H1 (cell line): Measurements from ENCODE around the gene PBX2. TPM values are rescaled to one million over a fixed set of nuclear protein-coding genes. Genes with fewer than 3 reads are reported as not detected.

ENCODE experiments used
- CTCF ChIA-PET: fragments of 300-600 bp; sonication (Branson Sonifier 250); formaldehyde crosslinking; loops from one replicate; lab custom pipeline; 2021; ENCODE audit not compliant: partially characterized antibody; lab: Charles Lee
- POLR2A ChIA-PET: fragments of 300-600 bp; sonication (Branson Sonifier 250); formaldehyde crosslinking; loops from one replicate; lab custom pipeline; 2021; ENCODE audit warnings: inconsistent platforms; ENCODE audit not compliant: partially characterized antibody; lab: Charles Lee
- DNase-seq, 2 experiments: peaks; one replicate each; pipeline versions ENCODE4 v3.0.0 to v3.0.0-alpha.2; 2010 to 2022; ENCODE audit warnings: low spot score in 2 of 2, low read depth in 1 of 2, mixed read lengths in 1 of 2
- FAIRE-seq: peaks from 2 replicates; lab custom pipeline; 2011; peaks lifted over from hg19 to GRCh38; lab: Jason Lieb, UNC
- H2AFZ ChIP-seq: 2 replicates; pipeline ENCODE4 v1.8.1; 2012; ENCODE audit warnings: low read length, inconsistent platforms
- H2AK5ac ChIP-seq: 2 replicates; pipeline ENCODE4 v1.6.1; 2013; ENCODE audit warnings: low read depth, low read length
- H2BK120ac ChIP-seq: replicated peaks from 2 replicates; pipeline ENCODE3; 2013; ENCODE audit warnings: low read depth, low read length, inconsistent platforms
- H2BK12ac ChIP-seq: 2 replicates; pipeline ENCODE4 v1.6.1; 2013; ENCODE audit warnings: low read depth, low read length
- H2BK15ac ChIP-seq: 2 replicates; pipeline ENCODE4 v1.6.1; 2013; ENCODE audit warnings: low read length
- H2BK20ac ChIP-seq: 2 replicates; pipeline ENCODE4 v1.6.1; 2013; ENCODE audit warnings: low read length
- H2BK5ac ChIP-seq: 2 replicates; pipeline ENCODE4 v1.6.1; 2013; ENCODE audit warnings: low read depth, low read length
- H3K14ac ChIP-seq: 2 replicates; pipeline ENCODE4 v1.6.1; 2013; ENCODE audit warnings: inconsistent platforms; ENCODE audit not compliant: insufficient read length
- H3K18ac ChIP-seq: 2 replicates; pipeline ENCODE4 v1.6.1; 2013; ENCODE audit warnings: low read length; ENCODE audit errors: extremely low read depth
- H3K23ac ChIP-seq: 2 replicates; pipeline ENCODE4 v1.6.1; 2013; ENCODE audit warnings: inconsistent platforms; ENCODE audit not compliant: insufficient read length
- H3K23me2 ChIP-seq: 2 replicates; pipeline ENCODE4 v1.6.1; 2013; ENCODE audit warnings: low read depth, low read length
- H3K27ac ChIP-seq: 2 replicates; pipeline ENCODE4 v1.6.1; 2011; ENCODE audit warnings: low read depth, low read length, inconsistent platforms
- H3K27me3 ChIP-seq, 4 experiments: replicated peaks in 1 of 4; 1 replicate in 1 of 4; 2 replicates in 3 of 4; pipeline versions ENCODE4 v1.6.1 to v1.8.1; 2011 to 2013; ENCODE audit warnings: low read length in 3 of 4, mild to moderate bottlenecking in 3 of 4, inconsistent platforms in 2 of 4, mixed read lengths in 2 of 4, moderate library complexity in 1 of 4; ENCODE audit not compliant: control insufficient read depth in 3 of 4, insufficient read depth in 3 of 4; ENCODE audit errors: extremely low read depth in 1 of 4
- H3K36me3 ChIP-seq, 4 experiments: 2 replicates each; pipeline versions ENCODE4 v1.6.1 to v1.8.1; 2011 to 2013; ENCODE audit warnings: mild to moderate bottlenecking in 4 of 4, low read length in 3 of 4, moderate library complexity in 2 of 4, control low read depth in 1 of 4, inconsistent platforms in 1 of 4; ENCODE audit not compliant: insufficient read depth in 4 of 4, control insufficient read depth in 2 of 4
- H3K4ac ChIP-seq: replicated peaks from 2 replicates; pipeline ENCODE3; 2013; ENCODE audit warnings: low read length, low read depth, mixed read lengths, inconsistent platforms; ENCODE audit not compliant: insufficient read length
- H3K4me1 ChIP-seq, 4 experiments: replicated peaks in 1 of 4; 1 replicate in 1 of 4; 2 replicates in 3 of 4; pipeline versions ENCODE4 v1.6.1 to v1.8.1; 2011 to 2013; ENCODE audit warnings: low read length in 3 of 4, inconsistent platforms in 2 of 4, mixed read lengths in 1 of 4; ENCODE audit not compliant: insufficient read depth in 4 of 4, control insufficient read depth in 3 of 4
- H3K4me2 ChIP-seq, 2 experiments: 2 replicates each; pipeline versions ENCODE4 v1.6.1 to v1.8.1; 2011 to 2013; ENCODE audit warnings: low read depth in 2 of 2, low read length in 2 of 2, control low read depth in 1 of 2, inconsistent platforms in 1 of 2, mild to moderate bottlenecking in 1 of 2; ENCODE audit not compliant: insufficient read depth in 1 of 2
- H3K4me3 ChIP-seq, 4 experiments: fragments of 200-600, 300-600 bp in 1 of 4; sonication (generic), shearing (Covaris generic), sonication (Bioruptor Twin) in 1 of 4; 2 replicates each; pipeline versions ENCODE4 v1.5.1 to v1.8.1; 2011 to 2016; ENCODE audit warnings: low read length in 4 of 4, low read depth in 3 of 4, control low read depth in 2 of 4, inconsistent platforms in 2 of 4, mild to moderate bottlenecking in 2 of 4, mixed read lengths in 1 of 4, moderate library complexity in 1 of 4; ENCODE audit not compliant: insufficient read depth in 2 of 4; ENCODE audit errors: extremely low read depth in 1 of 4
- H3K56ac ChIP-seq: replicated peaks from 2 replicates; pipeline ENCODE3; 2013; ENCODE audit warnings: low read depth, mild to moderate bottlenecking, mixed read lengths, low read length, inconsistent platforms; ENCODE audit not compliant: insufficient read length
- H3K79me1 ChIP-seq: 2 replicates; pipeline ENCODE4 v1.6.1; 2013; ENCODE audit warnings: low read depth, low read length, control low read depth
- H3K79me2 ChIP-seq, 2 experiments: 2 replicates each; pipeline versions ENCODE4 v1.6.1 to v1.8.1; 2012 to 2013; ENCODE audit warnings: low read length in 2 of 2, mild to moderate bottlenecking in 2 of 2, inconsistent platforms in 1 of 2; ENCODE audit not compliant: insufficient read depth in 2 of 2, control insufficient read depth in 1 of 2
- H3K9ac ChIP-seq, 4 experiments: replicated peaks in 1 of 4; 1 replicate in 1 of 4; 2 replicates in 3 of 4; pipeline versions ENCODE4 v1.6.1 to v1.8.1; 2011 to 2013; ENCODE audit warnings: low read depth in 3 of 4, low read length in 3 of 4, control low read depth in 2 of 4, mild to moderate bottlenecking in 2 of 4, moderate library complexity in 2 of 4, inconsistent platforms in 1 of 4; ENCODE audit errors: extremely low read depth in 1 of 4
- H3K9me3 ChIP-seq, 2 experiments: 2 replicates each; pipeline versions ENCODE4 v1.6.1 to v1.8.1; 2012 to 2013; ENCODE audit warnings: mild to moderate bottlenecking in 2 of 2, moderate library complexity in 2 of 2, control low read depth in 1 of 2, inconsistent platforms in 1 of 2, low read depth in 1 of 2, low read length in 1 of 2, mixed read lengths in 1 of 2; ENCODE audit not compliant: insufficient read depth in 2 of 2
- H4K20me1 ChIP-seq, 2 experiments: replicated peaks in 1 of 2; 2 replicates each; pipeline versions ENCODE3 to v1.8.1; 2011 to 2013; ENCODE audit warnings: inconsistent platforms in 2 of 2, low read length in 2 of 2, mild to moderate bottlenecking in 1 of 2; ENCODE audit not compliant: insufficient read depth in 2 of 2, control insufficient read depth in 1 of 2
- H4K5ac ChIP-seq: 2 replicates; pipeline ENCODE4 v1.6.1; 2013; ENCODE audit warnings: low read length, low read depth, mixed read lengths, inconsistent platforms; ENCODE audit not compliant: insufficient read length
- H4K8ac ChIP-seq: 2 replicates; pipeline ENCODE4 v1.8.0; 2013; ENCODE audit warnings: mild to moderate bottlenecking, moderate library complexity, low read length, inconsistent platforms; ENCODE audit not compliant: insufficient read depth; ENCODE audit errors: extremely low read depth
- H4K91ac ChIP-seq: replicated peaks from 2 replicates; pipeline ENCODE3; 2013; ENCODE audit warnings: low read length, mixed read lengths, inconsistent platforms; ENCODE audit not compliant: insufficient read length
- BCL11A ChIP-seq, 2 experiments: IDR thresholded peaks; one replicate each; pipeline ENCODE4 v1.6.1; 2011; ENCODE audit warnings: low read depth in 2 of 2, low read length in 2 of 2, mild to moderate bottlenecking in 2 of 2
- CBX5 ChIP-seq: fragments of 300-800, 300-1000 bp; sonication (generic); IDR thresholded peaks from 2 replicates; pipeline ENCODE4 v1.7.1; 2016; ENCODE audit warnings: antibody characterized with exemption, low read length, low read depth
- CREB1 ChIP-seq: IDR thresholded peaks from 2 replicates; pipeline ENCODE4 v1.6.1; 2012; ENCODE audit warnings: inconsistent platforms
- FOSL1 ChIP-seq: IDR thresholded peaks from 2 replicates; pipeline ENCODE4 v1.6.1; 2011; ENCODE audit warnings: mild to moderate bottlenecking, low read depth, low read length, moderate library complexity; ENCODE audit not compliant: insufficient read depth
- JUN ChIP-seq: IDR thresholded peaks from 2 replicates; pipeline ENCODE4 v1.6.1; 2011; ENCODE audit warnings: low read depth, mild to moderate bottlenecking, improper control_type of control experiment, low read length
- NANOG ChIP-seq: IDR thresholded peaks from 2 replicates; pipeline ENCODE4 v1.6.1; 2011; ENCODE audit warnings: low read length, low read depth, mild to moderate bottlenecking, inconsistent platforms; ENCODE audit not compliant: insufficient read depth, poor library complexity, severe bottlenecking
- RNF2 ChIP-seq: fragments of 200-900, 300-1000 bp; sonication (generic); IDR thresholded peaks from 2 replicates; pipeline ENCODE4 v1.7.1; 2016; ENCODE audit warnings: borderline replicate concordance, low read depth, mild to moderate bottlenecking, antibody characterized with exemption, low read length; ENCODE audit not compliant: poor library complexity, severe bottlenecking; ENCODE audit errors: missing control alignments
- SP1 ChIP-seq: IDR thresholded peaks from 2 replicates; pipeline ENCODE4 v1.6.1; 2011; ENCODE audit warnings: low read depth, low read length
- TBP ChIP-seq: IDR thresholded peaks from 2 replicates; pipeline ENCODE4 v1.6.1; 2011; ENCODE audit warnings: low read depth, low read length, improper control_type of control experiment
- TCF12 ChIP-seq: IDR thresholded peaks from 2 replicates; pipeline ENCODE4 v1.6.1; 2011; ENCODE audit warnings: low read depth, mild to moderate bottlenecking, low read length
- ZNF274 ChIP-seq: IDR thresholded peaks from 2 replicates; pipeline ENCODE4 v1.7.0; 2012; ENCODE audit warnings: low read length, borderline replicate concordance; ENCODE audit errors: extremely low read depth
- WGBS, 2 experiments: shearing (Covaris generic) in 1 of 2; methylation state at CpG; one replicate each; pipeline versions ENCODE4 v1.1.6 to v1.1.7; 2013 to 2015; ENCODE audit warnings: low lambda C conversion rate in 2 of 2, mixed read lengths in 2 of 2, inconsistent platforms in 1 of 2, low coverage in 1 of 2, missing lambda C conversion rate in 1 of 2; ENCODE audit not compliant: insufficient replicate concordance in 2 of 2, insufficient coverage in 1 of 2, insufficient read length in 1 of 2; ENCODE audit errors: extremely low coverage in 1 of 2, missing lambda C conversion rate in 1 of 2; 5-methylcytosine and 5-hydroxymethylcytosine counted together
- polyA plus RNA-seq, 7 experiments: library from polyadenylated mRNA; depleted of rRNA in 3 of 7; stranded (reverse) in 5 of 7; unstranded in 2 of 7; fragments of >200 nt in 5 of 7; fragments of 200-250 nt in 2 of 7; gene quantifications; 1 replicate in 5 of 7; 2 replicates in 1 of 7; 4 replicates in 1 of 7; pipeline versions ENCODE4 v1.2.1 to v1.2.3, GENCODE V29; 2011 to 2013; ENCODE audit warnings: missing spikeins in 2 of 7, mixed read lengths in 2 of 7
- total RNA-seq: library from RNA; stranded (reverse); fragmentation: NEBNext Ultra II Directional; extraction: Animal tissue kit (Norgen Biotek cat#: 25700); gene quantifications from 2 replicates; pipeline ENCODE4 v1.2.1, GENCODE V29; 2021
- TF ChIP-seq, protein P1 (sequence below), 3 experiments: IDR thresholded peaks; 1 replicate in 2 of 3; 2 replicates in 1 of 3; pipeline versions ENCODE4 v1.5.1 to v1.6.1; 2011; ENCODE audit warnings: low read length in 3 of 3, mild to moderate bottlenecking in 3 of 3, inconsistent platforms in 2 of 3, low read depth in 1 of 3, moderate library complexity in 1 of 3; ENCODE audit not compliant: insufficient read depth in 1 of 3; ENCODE audit errors: control extremely low read depth in 1 of 3

The PBX2 gene
- total and polyA plus RNA-seq, 2 of the 8 experiments (the other 6 are each of a cell fraction or from before 2014, with no cell fraction given) = 102 to 130 TPM

DNA sequence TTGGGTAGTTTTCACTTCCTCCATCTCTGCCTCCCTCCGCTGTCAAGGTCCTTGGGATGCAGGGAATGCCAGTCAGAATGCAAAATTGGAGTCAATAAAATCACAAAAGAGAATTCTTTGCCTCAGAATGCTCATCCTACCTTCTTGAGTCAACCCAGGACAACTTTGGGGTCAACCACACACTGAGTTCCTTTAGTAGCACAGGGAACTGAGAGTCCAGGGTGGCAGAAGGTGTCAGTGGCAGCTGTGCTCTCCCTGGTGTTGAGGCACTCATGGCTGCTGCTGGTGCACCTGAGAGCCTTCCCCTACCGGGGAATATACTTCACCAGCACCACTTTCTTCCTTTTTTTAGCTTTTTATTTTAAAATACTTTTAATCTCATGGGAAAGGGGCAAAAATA lies 34.7 kb upstream of the PBX2 start:
- Histone ChIP-seq H3K36me3 (no peaks in the 10 kb centered on the region), H3K79me1 (no peaks in the 10 kb centered on the region), H3K23ac (no peak overlapping the region), H3K4me2 (no peak overlapping the region), H2BK15ac (no peak overlapping the region), H2BK120ac (no peak overlapping the region), H3K23me2 (no peaks in the 10 kb centered on the region), H4K20me1 (no peaks in the 10 kb centered on the region), H3K27me3 (no peaks in the 10 kb centered on the region), H2BK5ac (no peak overlapping the region), H3K9ac (no peak overlapping the region), H3K4me1 (peaks cover 0 to 9% (median under 1%) of the 10 kb centered on the region in 4 experiments; a peak in 1 of 7 replicates), H4K5ac (no peak overlapping the region), H2AK5ac (no peak overlapping the region), H3K9me3 (no peaks in the 10 kb centered on the region), H3K79me2 (no peaks in the 10 kb centered on the region), H3K56ac (no peak overlapping the region), H2AFZ (no peak overlapping the region), H4K8ac (no peak overlapping the region), H3K27ac (no peak overlapping the region), H2BK12ac (no peak overlapping the region), H4K91ac (no peak overlapping the region), H3K4me3 (no peak overlapping the region), H2BK20ac (no peak overlapping the region), H3K18ac (no peak overlapping the region), H3K14ac (no peak overlapping the region), H3K4ac (no peak overlapping the region)
- CTCF ChIA-PET = no interaction called here
- POLR2A ChIA-PET = no interaction called here
- 86% methylated on average over 2 of the region's 2 CpGs; no CpG with 5 or more reads in 1 of the 2 experiments for WGBS, 2 experiments
- DNase-seq = no peak
- FAIRE-seq = no peak
- no peak for TF ChIP-seq ZNF274
- no peak for TF ChIP-seq SP1
- TF ChIP-seq JUN = no peak
- TF ChIP-seq, protein P1, sequence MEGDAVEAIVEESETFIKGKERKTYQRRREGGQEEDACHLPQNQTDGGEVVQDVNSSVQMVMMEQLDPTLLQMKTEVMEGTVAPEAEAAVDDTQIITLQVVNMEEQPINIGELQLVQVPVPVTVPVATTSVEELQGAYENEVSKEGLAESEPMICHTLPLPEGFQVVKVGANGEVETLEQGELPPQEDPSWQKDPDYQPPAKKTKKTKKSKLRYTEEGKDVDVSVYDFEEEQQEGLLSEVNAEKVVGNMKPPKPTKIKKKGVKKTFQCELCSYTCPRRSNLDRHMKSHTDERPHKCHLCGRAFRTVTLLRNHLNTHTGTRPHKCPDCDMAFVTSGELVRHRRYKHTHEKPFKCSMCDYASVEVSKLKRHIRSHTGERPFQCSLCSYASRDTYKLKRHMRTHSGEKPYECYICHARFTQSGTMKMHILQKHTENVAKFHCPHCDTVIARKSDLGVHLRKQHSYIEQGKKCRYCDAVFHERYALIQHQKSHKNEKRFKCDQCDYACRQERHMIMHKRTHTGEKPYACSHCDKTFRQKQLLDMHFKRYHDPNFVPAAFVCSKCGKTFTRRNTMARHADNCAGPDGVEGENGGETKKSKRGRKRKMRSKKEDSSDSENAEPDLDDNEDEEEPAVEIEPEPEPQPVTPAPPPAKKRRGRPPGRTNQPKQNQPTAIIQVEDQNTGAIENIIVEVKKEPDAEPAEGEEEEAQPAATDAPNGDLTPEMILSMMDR (IDR thresholded peaks at IDR 0.05; ENCODE audit: control extremely low read depth in 1 of 3, insufficient read depth in 1 of 3, low read depth in 1 of 3, low read length in 3 of 3) = no peak
- TF ChIP-seq TCF12 = no peak
- TF ChIP-seq BCL11A (IDR thresholded peaks at IDR 0.05; ENCODE audit: low read depth in 2 of 2, low read length in 2 of 2) = no peak
- no peak for TF ChIP-seq NANOG
- no peak for TF ChIP-seq CBX5
- TF ChIP-seq FOSL1 = no peak
- no peak for TF ChIP-seq TBP
- no peak for TF ChIP-seq CREB1
- TF ChIP-seq RNF2 = no peak
